Erythroblast (primary cell): ENCODE measurements around the gene RIT2.

Source experiments
- GATA1 ChIP-seq: IDR thresholded peaks from 2 replicates; pipeline ENCODE4 v1.6.1; 2011; ENCODE audit warnings: low read depth, mild to moderate bottlenecking, control low read depth, low read length, moderate library complexity
- POLR2A ChIP-seq: IDR thresholded peaks from 2 replicates; pipeline ENCODE4 v1.6.1; 2011; ENCODE audit warnings: mild to moderate bottlenecking, low read length

- TF ChIP-seq POLR2A (no peak), GATA1 (no peak)
These were observed 25.7 kb upstream of the RIT2 start for GRCh38 chr18:43141208-43141607.
